Measurements from ENCODE around the gene SFMBT2.
"Not testable (repeated sequence)": the region's sequence is repeated elsewhere in the genome, so short reads cannot be mapped to it uniquely, and the experiment has no call there.

The SFMBT2 gene

DNA sequence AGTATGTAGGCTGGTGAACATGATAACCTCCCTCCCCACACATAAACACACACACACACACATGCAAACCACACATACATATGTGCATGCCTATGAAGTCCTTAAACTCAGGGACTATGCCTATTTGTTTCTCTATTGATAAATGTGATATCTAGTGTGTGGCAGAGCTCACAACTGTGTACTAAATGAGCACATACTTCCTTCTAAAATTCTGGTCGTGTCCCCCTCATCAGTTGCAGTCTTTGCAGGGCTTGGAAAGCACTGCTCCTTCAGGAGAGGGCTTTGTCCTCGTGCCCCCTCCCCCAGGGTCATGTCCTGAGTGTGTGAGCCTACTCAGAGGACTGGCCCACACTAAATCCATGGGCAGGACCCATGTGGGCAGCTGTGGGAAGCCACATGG lies 94.0 kb downstream of the SFMBT2 start:
- no peaks in the 10 kb centered on the region for H3K9me3 ChIP-seq (ENCODE audit: control insufficient read depth in 2 of 2, low read length in 2 of 2)
- no peaks in the 10 kb centered on the region for H3K36me3 ChIP-seq (ENCODE audit: control insufficient read depth in 2 of 2, insufficient read depth in 2 of 2, low read length in 2 of 2)
- H3K9ac ChIP-seq (ENCODE audit: low read depth in 1 of 2, low read length in 2 of 2) = no peak overlapping the region
- no peak overlapping the region for H3K27ac ChIP-seq (ENCODE audit: low read depth in 2 of 2, low read length in 2 of 2)
- no peaks in the 10 kb centered on the region for H3K27me3 ChIP-seq (ENCODE audit: control insufficient read depth in 2 of 2, insufficient read depth in 2 of 2, low read length in 2 of 2)
- H3K4me3 ChIP-seq (ENCODE audit: low read length in 2 of 2) = no peak overlapping the region
- no peaks in the 10 kb centered on the region for H3K4me1 ChIP-seq (ENCODE audit: control insufficient read depth in 2 of 2, insufficient read depth in 2 of 2, low read length in 2 of 2)

DNA sequence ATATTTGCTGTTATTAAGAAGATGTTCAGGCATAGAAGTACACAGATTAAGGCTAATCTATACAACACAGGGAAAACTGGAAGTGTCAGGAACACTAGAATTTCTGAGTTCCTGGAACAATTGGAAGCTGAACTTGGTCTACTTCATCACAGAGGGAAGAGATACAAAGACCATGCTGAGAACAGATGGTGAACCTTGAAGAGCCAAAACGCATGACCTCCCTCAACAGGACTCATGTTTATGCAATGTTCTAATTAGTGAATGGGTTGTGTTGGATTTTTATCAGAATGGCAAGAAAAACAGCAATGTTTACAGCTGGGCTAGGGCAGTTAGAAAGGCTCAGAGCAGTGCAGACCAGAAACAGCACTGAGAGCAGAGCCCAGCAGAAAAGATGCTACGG lies 94.9 kb downstream of the SFMBT2 start:
- Histone ChIP-seq H3K27ac (ENCODE audit: low read depth in 2 of 2, low read length in 2 of 2) (no peak overlapping the region), H3K27me3 (ENCODE audit: control insufficient read depth in 2 of 2, insufficient read depth in 2 of 2, low read length in 2 of 2) (no peaks in the 10 kb centered on the region), H3K4me3 (ENCODE audit: low read length in 2 of 2) (no peak overlapping the region), H3K9ac (ENCODE audit: low read depth in 1 of 2, low read length in 2 of 2) (no peak overlapping the region), H3K9me3 (ENCODE audit: control insufficient read depth in 2 of 2, low read length in 2 of 2) (no peaks in the 10 kb centered on the region), H3K36me3 (ENCODE audit: control insufficient read depth in 2 of 2, insufficient read depth in 2 of 2, low read length in 2 of 2) (no peaks in the 10 kb centered on the region), H3K4me1 (ENCODE audit: control insufficient read depth in 2 of 2, insufficient read depth in 2 of 2, low read length in 2 of 2) (no peaks in the 10 kb centered on the region)

DNA sequence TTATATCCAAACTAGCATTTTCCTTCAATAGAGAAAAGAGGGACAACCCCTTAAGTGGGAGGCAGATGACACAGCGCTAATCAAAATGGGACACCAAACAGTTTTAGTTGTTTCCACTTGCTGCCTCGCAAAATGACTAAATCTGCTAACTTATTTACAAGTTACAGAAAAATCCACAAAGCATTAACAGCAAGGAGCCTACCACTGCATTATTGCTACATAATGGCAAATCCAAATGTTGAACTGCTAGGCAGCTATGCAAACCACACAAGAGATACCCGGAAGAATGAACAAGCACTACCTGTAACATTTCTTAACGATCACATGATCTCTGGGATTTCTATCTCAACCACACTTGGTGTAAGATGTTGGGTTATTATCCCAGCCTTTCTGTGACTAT lies 96.7 kb downstream of the SFMBT2 start:
- H3K27me3 ChIP-seq (ENCODE audit: control insufficient read depth in 2 of 2, insufficient read depth in 2 of 2, low read length in 2 of 2) = no peaks in the 10 kb centered on the region
- H3K27ac ChIP-seq (ENCODE audit: low read depth in 2 of 2, low read length in 2 of 2) = no peak overlapping the region
- H3K4me3 ChIP-seq (ENCODE audit: low read length in 2 of 2) = no peak overlapping the region
- no peak overlapping the region for H3K9ac ChIP-seq (ENCODE audit: low read depth in 1 of 2, low read length in 2 of 2)
- no peaks in the 10 kb centered on the region for H3K9me3 ChIP-seq (ENCODE audit: control insufficient read depth in 2 of 2, low read length in 2 of 2)
- no peaks in the 10 kb centered on the region for H3K36me3 ChIP-seq (ENCODE audit: control insufficient read depth in 2 of 2, insufficient read depth in 2 of 2, low read length in 2 of 2)
- H3K4me1 ChIP-seq (ENCODE audit: control insufficient read depth in 2 of 2, insufficient read depth in 2 of 2, low read length in 2 of 2) = no peaks in the 10 kb centered on the region

DNA sequence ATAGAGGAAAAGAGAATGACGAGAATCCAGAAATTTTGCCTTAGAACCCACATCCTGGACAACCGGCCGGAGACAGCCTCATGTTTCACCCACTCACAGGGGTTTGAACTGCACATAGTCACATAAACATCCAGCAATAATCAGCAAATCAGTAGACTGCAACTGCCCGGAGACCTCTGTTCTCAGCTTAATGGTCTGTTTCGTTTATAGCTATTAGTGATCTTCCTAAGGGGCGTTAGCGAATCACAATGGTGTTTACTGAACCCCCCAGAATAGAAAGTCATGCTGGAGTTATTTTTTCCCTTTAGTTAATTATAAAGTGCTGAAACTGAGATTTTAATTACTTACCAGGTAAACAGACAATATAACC lies 98.4 kb downstream of the SFMBT2 start:
- no peak overlapping the region for H3K27ac ChIP-seq (ENCODE audit: low read depth in 2 of 2, low read length in 2 of 2)

DNA sequence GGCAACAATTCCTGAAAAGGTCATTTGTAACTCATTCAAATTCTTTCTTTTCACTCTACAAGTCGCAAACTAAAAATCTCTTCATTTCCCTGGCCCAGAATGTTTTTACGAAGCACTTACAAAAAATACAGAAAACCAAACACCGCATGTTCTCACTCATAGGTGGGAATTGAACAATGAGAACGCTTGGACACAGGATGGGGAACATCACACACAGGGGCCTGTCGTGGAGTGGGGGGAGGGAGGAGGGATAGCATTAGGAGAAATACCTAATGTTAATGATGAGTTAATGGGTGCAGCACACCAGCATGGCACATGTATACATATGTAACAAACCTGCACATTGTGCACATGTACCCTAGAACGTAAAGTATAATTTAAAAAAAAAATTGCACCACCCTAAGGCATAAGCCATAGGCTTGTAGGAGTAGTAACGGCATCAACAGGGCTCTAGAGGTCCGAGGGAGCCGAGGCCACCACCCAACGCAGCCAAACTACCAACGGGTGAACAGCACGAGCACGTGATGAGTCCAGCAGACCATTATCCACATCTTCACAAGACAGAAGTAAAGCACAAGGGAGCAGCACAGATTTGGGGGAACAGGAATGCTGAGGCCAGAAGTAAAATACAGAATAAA lies 98.9 kb downstream of the SFMBT2 start:
- H3K36me3 ChIP-seq (ENCODE audit: control insufficient read depth in 2 of 2, insufficient read depth in 2 of 2, low read length in 2 of 2); H3K27ac ChIP-seq (ENCODE audit: low read depth in 2 of 2, low read length in 2 of 2); H3K27me3 ChIP-seq (ENCODE audit: control insufficient read depth in 2 of 2, insufficient read depth in 2 of 2, low read length in 2 of 2); H3K4me1 ChIP-seq (ENCODE audit: control insufficient read depth in 2 of 2, insufficient read depth in 2 of 2, low read length in 2 of 2); H3K4me3 ChIP-seq (ENCODE audit: low read length in 2 of 2); H3K9ac ChIP-seq (ENCODE audit: low read depth in 1 of 2, low read length in 2 of 2); H3K9me3 ChIP-seq (ENCODE audit: control insufficient read depth in 2 of 2, low read length in 2 of 2): not testable (repeated sequence)

More for the DNA sequence above, 98.4 kb downstream of the SFMBT2 start:
- Histone ChIP-seq H3K4me1 (ENCODE audit: control insufficient read depth in 2 of 2, insufficient read depth in 2 of 2, low read length in 2 of 2) (no peaks in the 10 kb centered on the region), H3K9me3 (ENCODE audit: control insufficient read depth in 2 of 2, low read length in 2 of 2) (no peaks in the 10 kb centered on the region), H3K4me3 (ENCODE audit: low read length in 2 of 2) (no peak overlapping the region), H3K27me3 (ENCODE audit: control insufficient read depth in 2 of 2, insufficient read depth in 2 of 2, low read length in 2 of 2) (no peaks in the 10 kb centered on the region), H3K36me3 (ENCODE audit: control insufficient read depth in 2 of 2, insufficient read depth in 2 of 2, low read length in 2 of 2) (no peaks in the 10 kb centered on the region), H3K9ac (ENCODE audit: low read depth in 1 of 2, low read length in 2 of 2) (no peak overlapping the region)

DNA sequence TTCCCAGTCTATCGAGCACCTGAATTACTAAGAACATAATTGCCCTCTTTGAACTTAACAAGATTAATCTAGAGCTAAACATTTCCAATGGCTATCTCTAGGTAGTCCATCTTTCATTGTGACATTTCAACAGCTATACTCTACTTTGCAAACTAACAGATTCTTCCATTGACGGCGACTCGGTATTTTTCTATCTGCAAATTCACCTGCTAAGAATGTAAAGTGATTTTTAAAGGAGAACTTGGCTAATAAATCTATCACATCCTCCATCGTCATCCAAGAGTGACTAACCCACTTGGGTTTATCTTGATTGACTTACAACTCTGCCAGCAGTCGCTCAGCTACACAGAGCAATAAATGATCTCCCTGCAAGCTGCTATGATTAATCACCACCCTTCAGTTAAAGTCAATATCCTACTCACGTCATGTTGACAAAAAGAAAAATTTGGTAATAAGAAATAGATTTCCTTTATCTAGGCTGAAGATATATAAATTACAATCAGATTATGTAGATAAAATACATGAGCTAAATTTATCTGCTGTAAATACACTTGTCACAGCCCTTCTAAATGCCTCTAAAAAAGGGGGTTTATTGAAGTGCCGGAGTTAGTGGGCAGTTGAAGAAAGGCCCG lies 99.5 kb downstream of the SFMBT2 start:
- Histone ChIP-seq H3K9ac (ENCODE audit: low read depth in 1 of 2, low read length in 2 of 2) (no peak overlapping the region), H3K4me1 (ENCODE audit: control insufficient read depth in 2 of 2, insufficient read depth in 2 of 2, low read length in 2 of 2) (no peaks in the 10 kb centered on the region), H3K36me3 (ENCODE audit: control insufficient read depth in 2 of 2, insufficient read depth in 2 of 2, low read length in 2 of 2) (no peaks in the 10 kb centered on the region), H3K4me3 (ENCODE audit: low read length in 2 of 2) (no peak overlapping the region), H3K9me3 (ENCODE audit: control insufficient read depth in 2 of 2, low read length in 2 of 2) (no peaks in the 10 kb centered on the region), H3K27me3 (ENCODE audit: control insufficient read depth in 2 of 2, insufficient read depth in 2 of 2, low read length in 2 of 2) (no peaks in the 10 kb centered on the region), H3K27ac (ENCODE audit: low read depth in 2 of 2, low read length in 2 of 2) (no peak overlapping the region)

DNA sequence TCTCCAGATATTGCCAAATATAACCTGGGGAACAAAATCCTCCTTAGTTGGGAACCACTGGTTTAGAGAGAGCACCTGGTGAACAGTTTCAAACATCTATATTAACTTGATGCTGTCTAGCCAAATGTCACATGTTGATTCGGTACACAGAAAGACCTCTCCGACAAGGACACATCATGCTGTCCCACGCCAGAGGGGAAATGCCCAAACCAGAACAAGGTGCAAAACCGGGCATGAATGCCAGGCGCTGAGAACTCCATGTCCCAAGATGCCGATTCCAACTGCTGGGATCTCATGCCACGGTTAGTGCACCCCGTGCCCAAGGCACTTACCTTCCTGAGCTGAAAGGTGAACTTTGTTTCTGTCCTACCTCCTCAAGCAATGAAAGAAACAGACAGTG lies 100.8 kb downstream of the SFMBT2 start:
- Histone ChIP-seq H3K9me3 (ENCODE audit: control insufficient read depth in 2 of 2, low read length in 2 of 2) (no peaks in the 10 kb centered on the region), H3K4me1 (ENCODE audit: control insufficient read depth in 2 of 2, insufficient read depth in 2 of 2, low read length in 2 of 2) (no peaks in the 10 kb centered on the region), H3K36me3 (ENCODE audit: control insufficient read depth in 2 of 2, insufficient read depth in 2 of 2, low read length in 2 of 2) (no peaks in the 10 kb centered on the region), H3K27me3 (ENCODE audit: control insufficient read depth in 2 of 2, insufficient read depth in 2 of 2, low read length in 2 of 2) (no peaks in the 10 kb centered on the region), H3K27ac (ENCODE audit: low read depth in 2 of 2, low read length in 2 of 2) (no peak overlapping the region), H3K4me3 (ENCODE audit: low read length in 2 of 2) (no peak overlapping the region), H3K9ac (ENCODE audit: low read depth in 1 of 2, low read length in 2 of 2) (no peak overlapping the region)

DNA sequence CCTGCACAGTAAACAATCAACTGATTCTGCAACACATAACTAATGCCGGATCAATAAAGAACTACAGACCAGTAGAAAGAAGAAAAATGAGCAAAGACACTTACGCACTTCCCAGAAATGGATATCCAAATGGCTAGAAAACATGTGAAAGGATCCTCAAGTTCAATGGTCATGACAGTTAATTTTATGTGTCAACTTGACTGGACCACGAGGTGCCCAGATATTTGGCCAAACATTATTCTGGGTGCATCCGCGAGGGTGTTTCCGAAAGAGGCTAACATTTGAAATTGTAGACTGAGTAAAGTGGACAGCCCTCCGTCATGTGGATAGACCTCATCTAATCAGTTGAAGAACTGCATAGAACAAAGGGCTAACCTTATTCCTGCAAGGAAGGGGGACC lies 102.0 kb downstream of the SFMBT2 start:
- H3K27ac ChIP-seq (ENCODE audit: low read depth in 2 of 2, low read length in 2 of 2) = no peak overlapping the region
- no peaks in the 10 kb centered on the region for H3K4me1 ChIP-seq (ENCODE audit: control insufficient read depth in 2 of 2, insufficient read depth in 2 of 2, low read length in 2 of 2)

DNA sequence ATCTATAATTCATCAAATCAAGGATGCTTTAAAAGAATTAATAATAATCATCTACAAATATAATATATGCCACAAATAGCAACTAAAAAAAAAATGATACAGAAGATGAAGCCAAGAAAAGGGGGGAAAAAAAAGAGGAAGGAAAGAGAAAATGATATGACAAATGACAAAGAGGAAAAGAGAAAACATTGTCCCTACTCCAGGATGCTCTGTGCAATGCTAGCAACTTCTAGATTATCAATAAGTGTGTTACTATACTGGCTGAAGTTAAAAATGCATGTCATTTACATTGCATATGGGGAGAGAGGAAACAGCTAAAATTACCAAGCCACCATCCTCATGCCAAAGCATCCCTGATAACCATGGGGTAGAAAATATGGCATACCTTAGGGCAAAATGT lies 104.2 kb downstream of the SFMBT2 start:
- Histone ChIP-seq H3K9ac (ENCODE audit: low read depth in 1 of 2, low read length in 2 of 2) (no peak overlapping the region), H3K9me3 (ENCODE audit: control insufficient read depth in 2 of 2, low read length in 2 of 2) (no peaks in the 10 kb centered on the region), H3K4me3 (ENCODE audit: low read length in 2 of 2) (no peak overlapping the region), H3K27me3 (ENCODE audit: control insufficient read depth in 2 of 2, insufficient read depth in 2 of 2, low read length in 2 of 2) (no peaks in the 10 kb centered on the region), H3K4me1 (ENCODE audit: control insufficient read depth in 2 of 2, insufficient read depth in 2 of 2, low read length in 2 of 2) (no peaks in the 10 kb centered on the region), H3K36me3 (ENCODE audit: control insufficient read depth in 2 of 2, insufficient read depth in 2 of 2, low read length in 2 of 2) (no peaks in the 10 kb centered on the region), H3K27ac (ENCODE audit: low read depth in 2 of 2, low read length in 2 of 2) (no peak overlapping the region)

More for the DNA sequence above, 102.0 kb downstream of the SFMBT2 start:
- Histone ChIP-seq H3K9ac (ENCODE audit: low read depth in 1 of 2, low read length in 2 of 2) (no peak overlapping the region), H3K36me3 (ENCODE audit: control insufficient read depth in 2 of 2, insufficient read depth in 2 of 2, low read length in 2 of 2) (no peaks in the 10 kb centered on the region), H3K9me3 (ENCODE audit: control insufficient read depth in 2 of 2, low read length in 2 of 2) (no peaks in the 10 kb centered on the region), H3K4me3 (ENCODE audit: low read length in 2 of 2) (no peak overlapping the region), H3K27me3 (ENCODE audit: control insufficient read depth in 2 of 2, insufficient read depth in 2 of 2, low read length in 2 of 2) (no peaks in the 10 kb centered on the region)

DNA sequence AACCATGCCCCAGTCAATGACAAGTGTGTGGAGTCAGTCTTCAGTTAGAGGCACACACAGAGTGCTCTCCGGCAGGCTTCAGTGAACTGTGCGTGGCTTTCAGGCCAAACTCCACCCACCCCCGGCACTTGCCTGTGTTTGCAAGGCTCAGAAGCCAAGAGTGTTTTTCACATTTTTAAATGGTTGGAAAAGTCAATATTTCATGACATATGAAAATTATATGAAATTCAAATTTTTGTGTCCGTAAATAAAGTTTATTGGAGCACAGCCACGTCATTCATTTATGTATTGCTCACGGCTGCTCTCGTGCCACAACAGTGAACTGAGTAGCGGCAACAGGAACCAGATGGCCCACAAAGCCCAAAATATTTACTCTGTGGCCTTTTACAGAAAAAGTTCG lies 104.7 kb downstream of the SFMBT2 start:
- H3K27ac ChIP-seq (ENCODE audit: low read depth in 2 of 2, low read length in 2 of 2) = no peak overlapping the region
- no peaks in the 10 kb centered on the region for H3K36me3 ChIP-seq (ENCODE audit: control insufficient read depth in 2 of 2, insufficient read depth in 2 of 2, low read length in 2 of 2)
- H3K4me3 ChIP-seq (ENCODE audit: low read length in 2 of 2) = no peak overlapping the region
- no peaks in the 10 kb centered on the region for H3K4me1 ChIP-seq (ENCODE audit: control insufficient read depth in 2 of 2, insufficient read depth in 2 of 2, low read length in 2 of 2)
- no peaks in the 10 kb centered on the region for H3K27me3 ChIP-seq (ENCODE audit: control insufficient read depth in 2 of 2, insufficient read depth in 2 of 2, low read length in 2 of 2)
- H3K9ac ChIP-seq (ENCODE audit: low read depth in 1 of 2, low read length in 2 of 2) = no peak overlapping the region
- H3K9me3 ChIP-seq (ENCODE audit: control insufficient read depth in 2 of 2, low read length in 2 of 2) = no peaks in the 10 kb centered on the region
